ENCODE results near the gene POLR2J. TPM values are rescaled to one million over a fixed set of nuclear protein-coding genes. Genes with fewer than 3 reads are reported as not detected.
A peak's percentile ranks its signal among the peaks of the same experiment; 100 is the strongest.
"Not testable (repeated sequence)": the region's sequence is repeated elsewhere in the genome, so short reads cannot be mapped to it uniquely, and the experiment has no call there.

The POLR2J gene
- total RNA-seq, 1 experiment from 2014 or later, result 69.4 TPM

DNA sequence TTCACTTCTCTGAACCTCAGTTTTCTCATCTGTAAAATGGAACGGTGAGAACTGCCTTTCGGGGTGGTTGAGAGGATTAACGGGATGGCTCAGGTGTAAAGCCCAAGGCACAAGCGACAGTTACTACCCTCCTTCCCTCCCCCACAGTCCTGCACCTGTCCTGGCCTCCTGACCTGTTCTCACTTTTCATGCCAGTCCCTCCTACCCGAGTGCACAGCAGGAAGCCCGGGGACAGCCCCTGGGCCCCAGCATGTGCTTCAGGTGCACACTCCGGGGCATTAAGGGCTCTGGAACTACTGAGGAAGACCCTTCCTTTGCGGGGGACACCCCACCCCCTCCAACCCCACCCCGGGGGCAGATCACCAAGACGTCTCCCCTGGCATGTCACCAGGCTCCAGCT, 38.2 kb upstream of the POLR2J start:
- DNase-seq (ENCODE audit: low read depth, low spot score); BruUV-seq (replicated peaks): not testable (repeated sequence)

DNA sequence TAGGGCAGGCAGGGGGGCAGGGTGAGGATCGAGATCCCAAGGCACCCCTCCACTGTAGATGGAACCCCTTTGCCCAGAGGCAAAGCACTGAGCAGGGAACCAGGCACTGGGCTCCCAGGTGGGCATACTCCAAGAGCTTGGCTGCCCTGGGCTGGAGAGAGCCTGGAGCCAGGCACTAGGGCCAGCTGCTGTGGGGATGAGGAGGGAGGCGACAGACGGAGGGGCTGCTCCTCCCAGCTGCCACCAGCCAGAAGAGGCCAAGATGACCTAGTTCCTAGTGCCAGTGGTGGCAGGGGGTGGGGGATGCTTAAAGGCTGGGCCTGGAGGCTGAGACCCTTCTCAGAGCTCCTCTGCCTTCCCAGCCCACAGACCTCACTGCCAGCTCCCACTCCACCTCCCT, 37.2 kb upstream of the POLR2J start:
- H3K27ac ChIP-seq (ENCODE audit: low read length); H3K4me1 ChIP-seq (ENCODE audit: control insufficient read depth, insufficient read depth, low read length); H3K9me3 ChIP-seq (ENCODE audit: control insufficient read depth, insufficient read depth, low read depth, low read length); POLR2A ChIA-PET; H3K4me3 ChIP-seq (ENCODE audit: low read depth in 2 of 2, low read length in 2 of 2); CTCF ChIA-PET; H3K27me3 ChIP-seq (ENCODE audit: control insufficient read depth, insufficient read depth, low read length); DNase-seq (ENCODE audit: low read depth, low spot score); intact Hi-C loops (cut with micrococcal nuclease; ENCODE audit: unreplicated experiment); BruUV-seq (replicated peaks); H3K36me3 ChIP-seq (ENCODE audit: control insufficient read depth, insufficient read depth, low read length); in situ Hi-C loops (cut with HindIII; ENCODE audit: low pct_unique_long_range_greater_than_20kb, low sequenced_read_pairs): not testable (repeated sequence)
- ATAC-seq, result peak; percentile 46

More for the DNA sequence above, 38.2 kb upstream of the POLR2J start:
- H3K4me1 ChIP-seq (ENCODE audit: control insufficient read depth, insufficient read depth, low read length); H3K36me3 ChIP-seq (ENCODE audit: control insufficient read depth, insufficient read depth, low read length); ATAC-seq; H3K27me3 ChIP-seq (ENCODE audit: control insufficient read depth, insufficient read depth, low read length); in situ Hi-C loops (cut with HindIII; ENCODE audit: low pct_unique_long_range_greater_than_20kb, low sequenced_read_pairs); H3K4me3 ChIP-seq (ENCODE audit: low read depth in 2 of 2, low read length in 2 of 2); CTCF ChIA-PET; H3K27ac ChIP-seq (ENCODE audit: low read length); H3K9me3 ChIP-seq (ENCODE audit: control insufficient read depth, insufficient read depth, low read depth, low read length); intact Hi-C loops (cut with micrococcal nuclease; ENCODE audit: unreplicated experiment); POLR2A ChIA-PET: not testable (repeated sequence)

DNA sequence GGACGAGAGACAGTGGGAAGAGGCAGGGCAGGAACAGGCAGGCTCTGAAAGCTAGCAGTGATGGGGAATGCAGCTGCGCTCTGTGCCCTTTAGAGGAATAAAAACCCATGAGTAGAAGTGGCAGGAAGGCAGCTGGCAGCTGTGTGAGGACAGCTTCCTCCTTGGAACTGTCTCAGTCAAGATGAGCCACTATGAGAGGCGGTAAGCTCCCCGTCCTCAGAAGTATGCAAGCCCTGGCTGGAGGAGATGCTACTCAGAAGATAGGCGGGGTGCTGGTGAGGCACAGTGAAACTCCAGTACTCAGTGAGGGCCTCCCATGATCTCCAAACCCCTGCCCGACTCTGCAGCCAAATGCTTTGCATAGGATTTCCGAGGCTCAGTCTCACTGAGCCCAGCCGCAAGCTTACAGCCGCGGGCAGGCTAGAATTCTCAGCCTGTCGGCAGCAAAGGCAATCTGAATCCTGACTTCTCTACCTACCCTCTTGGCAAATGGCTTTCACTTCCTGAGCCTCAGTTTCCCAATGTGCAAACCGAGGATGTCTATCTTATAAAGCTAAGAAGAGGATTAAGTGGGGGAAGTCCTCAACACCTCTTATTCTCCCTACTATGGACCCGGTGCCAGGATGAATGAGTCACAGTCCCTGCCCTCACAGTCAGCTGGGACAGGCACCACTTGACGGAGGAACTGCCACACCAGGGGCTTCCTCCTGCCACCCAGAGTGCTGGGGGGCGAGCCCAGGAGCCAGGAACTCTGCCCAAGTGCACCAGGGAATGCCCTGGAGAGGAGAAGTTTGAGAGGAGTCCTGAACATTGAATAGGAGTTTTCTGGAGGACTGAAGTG, 36.4 kb upstream of the POLR2J start:
- BruUV-seq (replicated peaks); H3K9me3 ChIP-seq (ENCODE audit: control insufficient read depth, insufficient read depth, low read depth, low read length); H3K36me3 ChIP-seq (ENCODE audit: control insufficient read depth, insufficient read depth, low read length); CTCF ChIA-PET; H3K27me3 ChIP-seq (ENCODE audit: control insufficient read depth, insufficient read depth, low read length); H3K4me1 ChIP-seq (ENCODE audit: control insufficient read depth, insufficient read depth, low read length); in situ Hi-C loops (cut with HindIII; ENCODE audit: low pct_unique_long_range_greater_than_20kb, low sequenced_read_pairs); intact Hi-C loops (cut with micrococcal nuclease; ENCODE audit: unreplicated experiment); H3K27ac ChIP-seq (ENCODE audit: low read length); POLR2A ChIA-PET; H3K4me3 ChIP-seq (ENCODE audit: low read depth in 2 of 2, low read length in 2 of 2); DNase-seq (ENCODE audit: low read depth, low spot score): not testable (repeated sequence)
- peak; percentile 37 for ATAC-seq

DNA sequence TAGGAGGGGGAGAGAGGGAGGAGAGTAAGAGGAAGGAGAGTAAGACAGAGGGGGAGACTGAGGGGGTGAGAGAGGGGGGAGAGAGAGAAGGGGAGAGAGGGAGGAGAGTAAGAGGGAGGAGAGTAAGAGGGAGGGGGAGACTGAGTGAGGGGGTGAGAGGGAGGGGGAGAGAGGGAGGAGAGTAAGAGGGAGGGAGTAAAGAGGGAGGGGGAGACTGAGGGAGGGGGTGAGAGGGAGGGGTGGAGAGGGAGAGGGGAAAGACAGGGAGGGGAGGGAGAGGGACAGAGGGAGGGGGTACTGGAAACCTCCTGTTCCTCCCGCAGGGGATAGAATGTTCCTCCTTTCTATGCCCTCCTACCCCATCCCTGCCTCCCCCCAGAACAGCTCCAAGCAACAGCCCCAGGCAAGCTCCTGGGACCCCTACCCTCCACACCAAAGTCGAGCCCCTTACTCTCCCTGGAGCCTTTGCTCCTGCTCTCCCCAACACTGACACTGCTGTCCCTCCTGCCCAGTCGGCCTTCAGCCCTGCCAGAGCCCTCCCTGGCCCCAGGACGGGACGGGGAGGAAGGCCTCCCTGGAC, 34.0 kb upstream of the POLR2J start:
- ATAC-seq; intact Hi-C loops (cut with micrococcal nuclease; ENCODE audit: unreplicated experiment); H3K27ac ChIP-seq (ENCODE audit: low read length); DNase-seq (ENCODE audit: low read depth, low spot score); CTCF ChIA-PET; POLR2A ChIA-PET; H3K27me3 ChIP-seq (ENCODE audit: control insufficient read depth, insufficient read depth, low read length); H3K9me3 ChIP-seq (ENCODE audit: control insufficient read depth, insufficient read depth, low read depth, low read length); BruUV-seq (replicated peaks); H3K4me3 ChIP-seq (ENCODE audit: low read depth in 2 of 2, low read length in 2 of 2); H3K36me3 ChIP-seq (ENCODE audit: control insufficient read depth, insufficient read depth, low read length); H3K4me1 ChIP-seq (ENCODE audit: control insufficient read depth, insufficient read depth, low read length); in situ Hi-C loops (cut with HindIII; ENCODE audit: low pct_unique_long_range_greater_than_20kb, low sequenced_read_pairs): not testable (repeated sequence)

DNA sequence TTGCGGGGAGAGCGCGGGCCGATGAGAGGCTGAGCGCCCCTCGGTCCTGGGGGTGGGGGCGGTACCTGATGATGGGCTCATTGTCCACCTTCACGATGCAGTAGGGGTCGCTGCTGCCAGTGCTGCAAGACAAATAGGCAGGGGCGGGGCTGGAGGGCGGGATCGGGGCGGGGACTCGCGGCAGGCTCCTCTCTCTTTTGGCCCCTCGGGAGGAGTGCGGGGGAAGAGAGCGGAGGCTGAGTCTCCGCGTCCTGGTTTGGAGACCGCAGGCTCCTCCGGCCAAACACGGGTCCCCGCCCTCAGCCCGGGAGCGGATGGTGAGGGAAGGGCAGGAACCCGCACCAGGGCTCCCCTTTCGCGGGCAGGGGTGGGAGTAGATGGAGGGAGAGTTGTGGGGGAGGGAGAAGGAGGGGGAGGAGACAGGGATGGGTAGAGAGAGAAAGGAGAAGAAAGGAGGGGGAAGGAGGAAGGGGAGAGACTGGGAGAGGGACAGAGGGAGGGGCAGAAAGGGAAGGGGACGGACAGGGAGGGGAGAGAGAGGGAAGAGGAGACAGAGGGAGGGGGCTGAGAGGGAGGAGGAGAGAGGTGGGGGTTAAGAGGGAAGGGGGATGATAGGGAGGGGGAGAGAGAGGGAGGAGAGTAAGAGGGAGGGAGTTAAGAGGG, 33.3 kb upstream of the POLR2J start:
- CTCF ChIA-PET; in situ Hi-C loops (cut with HindIII; ENCODE audit: low pct_unique_long_range_greater_than_20kb, low sequenced_read_pairs); H3K27me3 ChIP-seq (ENCODE audit: control insufficient read depth, insufficient read depth, low read length); DNase-seq (ENCODE audit: low read depth, low spot score); H3K4me1 ChIP-seq (ENCODE audit: control insufficient read depth, insufficient read depth, low read length); POLR2A ChIA-PET; H3K36me3 ChIP-seq (ENCODE audit: control insufficient read depth, insufficient read depth, low read length); BruUV-seq (replicated peaks); H3K4me3 ChIP-seq (ENCODE audit: low read depth in 2 of 2, low read length in 2 of 2); H3K27ac ChIP-seq (ENCODE audit: low read length); H3K9me3 ChIP-seq (ENCODE audit: control insufficient read depth, insufficient read depth, low read depth, low read length); intact Hi-C loops (cut with micrococcal nuclease; ENCODE audit: unreplicated experiment): not testable (repeated sequence)
- ATAC-seq, result peak; percentile 68

DNA sequence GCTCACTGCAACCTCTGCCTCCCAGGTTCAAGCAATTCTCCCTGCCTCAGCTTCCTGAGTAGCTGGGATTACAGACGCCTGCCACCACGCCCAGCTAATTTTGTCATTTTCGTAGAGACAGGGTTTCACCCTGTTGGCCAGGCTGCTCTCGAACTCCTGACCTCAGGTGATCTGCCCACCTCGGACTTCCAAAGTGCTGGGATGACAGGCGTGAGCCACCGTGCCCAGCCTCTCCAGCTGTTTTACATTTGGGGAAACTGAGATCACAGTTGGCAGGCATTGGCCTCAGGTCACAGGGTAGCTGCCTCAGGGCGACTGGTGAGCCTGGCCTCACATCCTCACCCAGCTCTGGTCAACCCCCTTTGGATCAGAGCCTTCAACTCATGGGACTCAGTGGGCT, 31.9 kb upstream of the POLR2J start:
- intact Hi-C loops (cut with micrococcal nuclease; ENCODE audit: unreplicated experiment); BruUV-seq (replicated peaks); H3K36me3 ChIP-seq (ENCODE audit: control insufficient read depth, insufficient read depth, low read length); H3K4me1 ChIP-seq (ENCODE audit: control insufficient read depth, insufficient read depth, low read length); ATAC-seq; CTCF ChIA-PET; H3K9me3 ChIP-seq (ENCODE audit: control insufficient read depth, insufficient read depth, low read depth, low read length); H3K27ac ChIP-seq (ENCODE audit: low read length); DNase-seq (ENCODE audit: low read depth, low spot score); H3K4me3 ChIP-seq (ENCODE audit: low read depth in 2 of 2, low read length in 2 of 2); POLR2A ChIA-PET; in situ Hi-C loops (cut with HindIII; ENCODE audit: low pct_unique_long_range_greater_than_20kb, low sequenced_read_pairs); H3K27me3 ChIP-seq (ENCODE audit: control insufficient read depth, insufficient read depth, low read length): not testable (repeated sequence)

DNA sequence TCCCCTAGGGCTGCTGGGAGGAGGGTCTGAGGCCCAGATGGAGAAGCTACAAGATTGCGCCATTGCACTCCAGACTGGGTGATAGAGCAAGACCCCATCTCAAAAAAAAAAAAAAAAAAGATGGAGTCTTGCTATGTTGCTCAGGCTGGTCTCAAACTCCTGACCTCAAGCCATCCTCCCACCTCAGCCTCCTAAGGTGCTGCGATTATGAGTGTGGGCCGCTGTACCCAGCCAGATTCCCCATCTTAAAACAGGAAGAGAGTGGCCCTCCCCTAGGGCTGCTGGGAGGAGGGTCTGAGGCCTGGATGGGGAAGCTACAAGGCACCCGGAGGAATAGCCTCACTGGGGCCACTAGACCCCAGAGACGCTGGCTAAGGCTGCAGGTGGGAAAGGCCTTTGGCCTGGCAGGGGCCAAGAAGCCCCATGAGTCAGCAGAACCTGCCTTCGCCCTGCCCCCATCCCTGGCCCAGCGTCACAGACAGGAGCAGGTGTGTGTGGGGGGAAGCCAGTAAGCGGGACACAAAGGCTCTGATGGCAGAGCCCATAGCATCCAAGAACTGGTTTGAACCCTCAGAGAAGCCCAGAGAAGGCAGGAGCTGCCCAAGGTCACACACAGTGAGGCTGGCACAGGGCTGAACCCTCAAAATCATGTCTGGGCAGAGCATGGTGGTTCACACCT, 28.8 kb upstream of the POLR2J start:
- H3K36me3 ChIP-seq (ENCODE audit: control insufficient read depth, insufficient read depth, low read length); BruUV-seq (replicated peaks); H3K4me3 ChIP-seq (ENCODE audit: low read depth in 2 of 2, low read length in 2 of 2); H3K27me3 ChIP-seq (ENCODE audit: control insufficient read depth, insufficient read depth, low read length); in situ Hi-C loops (cut with HindIII; ENCODE audit: low pct_unique_long_range_greater_than_20kb, low sequenced_read_pairs); DNase-seq (ENCODE audit: low read depth, low spot score); H3K4me1 ChIP-seq (ENCODE audit: control insufficient read depth, insufficient read depth, low read length); H3K27ac ChIP-seq (ENCODE audit: low read length); CTCF ChIA-PET; ATAC-seq; intact Hi-C loops (cut with micrococcal nuclease; ENCODE audit: unreplicated experiment); POLR2A ChIA-PET; H3K9me3 ChIP-seq (ENCODE audit: control insufficient read depth, insufficient read depth, low read depth, low read length): not testable (repeated sequence)

All from Panc1 (cell line).